Loucy (cell line): ENCODE measurements around the gene PDE4D.

Experiments used
- H2AFZ ChIP-seq: fragments of 200-600 bp; sonication (generic); 2 replicates; pipeline ENCODE4 v1.6.0; 2016; ENCODE audit warnings: antibody characterized with exemption, mild to moderate bottlenecking, low read length, moderate library complexity
- H3F3A ChIP-seq: fragments of 200-600 bp; 2 replicates; pipeline ENCODE4 v1.6.0; 2016; ENCODE audit warnings: antibody characterized with exemption, low read depth, mild to moderate bottlenecking
- H3K27me3 ChIP-seq: fragments of 200-600 bp; sonication (generic); 2 replicates; pipeline ENCODE4 v1.6.1; 2014; ENCODE audit warnings: low read length, mild to moderate bottlenecking; ENCODE audit not compliant: insufficient read depth, poor library complexity, severe bottlenecking
- H3K36me3 ChIP-seq: fragments of 200-600 bp; sonication (generic); 2 replicates; pipeline ENCODE4 v1.6.1; 2016; ENCODE audit warnings: low read length; ENCODE audit not compliant: insufficient read depth
- H3K4me1 ChIP-seq: fragments of 200-600 bp; sonication (generic); 2 replicates; pipeline ENCODE4 v1.5.1; 2014; ENCODE audit warnings: low read length, mild to moderate bottlenecking; ENCODE audit not compliant: insufficient read depth, poor library complexity, severe bottlenecking
- H3K4me2 ChIP-seq: fragments of 200-600 bp; sonication (generic); 2 replicates; pipeline ENCODE4 v1.6.0; 2014; ENCODE audit warnings: antibody characterized with exemption, low read length, low read depth, mild to moderate bottlenecking; ENCODE audit not compliant: poor library complexity, severe bottlenecking
- H3K4me3 ChIP-seq: fragments of 200-600 bp; sonication (generic); 2 replicates; pipeline ENCODE4 v1.5.1; 2014; ENCODE audit warnings: low read length, mild to moderate bottlenecking, mixed read lengths; ENCODE audit not compliant: poor library complexity, severe bottlenecking
- H3K79me2 ChIP-seq: fragments of 200-600 bp; sonication (generic); 2 replicates; pipeline ENCODE4 v1.6.1; 2014; ENCODE audit warnings: low read length; ENCODE audit not compliant: insufficient read depth
- H3K9ac ChIP-seq: fragments of 200-600 bp; sonication (generic); 2 replicates; pipeline ENCODE4 v1.6.0; 2014; ENCODE audit warnings: mild to moderate bottlenecking, low read depth, low read length, moderate library complexity; ENCODE audit not compliant: poor library complexity, severe bottlenecking
- H3K9me2 ChIP-seq: fragments of 200-600 bp; sonication (generic); replicated peaks from 2 replicates; pipeline ENCODE4 v1.6.1; 2016; ENCODE audit warnings: low read depth, low read length, mixed read lengths
- H3K9me3 ChIP-seq: fragments of 200-600 bp; sonication (generic); 2 replicates; pipeline ENCODE4 v1.6.1; 2014; ENCODE audit warnings: mild to moderate bottlenecking, antibody characterized with exemption, low read length, low read depth; ENCODE audit not compliant: insufficient read depth
- H4K20me1 ChIP-seq: fragments of 200-600 bp; sonication (generic); 2 replicates; pipeline ENCODE4 v1.6.0; 2014; ENCODE audit warnings: antibody characterized with exemption, low read length, mild to moderate bottlenecking; ENCODE audit not compliant: insufficient read depth, poor library complexity, severe bottlenecking
- CTCF ChIP-seq: fragments of 200-600 bp; sonication (generic); conservative IDR thresholded peaks from 2 replicates; pipeline ENCODE4 v1.5.1; 2014; ENCODE audit warnings: mild to moderate bottlenecking, antibody characterized with exemption, low read length
- EZH2phosphoT487 ChIP-seq: fragments of 200-600 bp; IDR thresholded peaks from 2 replicates; pipeline ENCODE4 v1.6.1; 2018; ENCODE audit warnings: antibody characterized with exemption, mild to moderate bottlenecking, moderate library complexity, borderline replicate concordance

Gene PDE4D

GRCh38 chr5:59282726-59283125, 610.8 kb downstream of the PDE4D start:
- no peak overlapping the region for H2AFZ ChIP-seq
- TF ChIP-seq EZH2phosphoT487 (no peak), CTCF (no peak)

GRCh38 chr5:59279979-59280378, 613.5 kb downstream of the PDE4D start:
- no peak overlapping the region for H3K4me3 ChIP-seq
- H2AFZ ChIP-seq = no peak overlapping the region
- H3K27me3 ChIP-seq = no peaks in the 10 kb centered on the region
- H3K9me3 ChIP-seq = no peaks in the 10 kb centered on the region
- H3K36me3 ChIP-seq = no peaks in the 10 kb centered on the region
- H3K79me2 ChIP-seq = no peaks in the 10 kb centered on the region
- no peak overlapping the region for H3K9ac ChIP-seq
- H3K9me2 ChIP-seq = no peaks in the 10 kb centered on the region
- H3K4me2 ChIP-seq = no peak overlapping the region
- TF ChIP-seq EZH2phosphoT487 (no peak), CTCF (no peak)
- no peaks in the 10 kb centered on the region for H4K20me1 ChIP-seq
- no peaks in the 10 kb centered on the region for H3K4me1 ChIP-seq
- H3F3A ChIP-seq = no peaks in the 10 kb centered on the region

More at GRCh38 chr5:59282726-59283125, 610.8 kb downstream of the PDE4D start:
- H3K4me1 ChIP-seq = no peaks in the 10 kb centered on the region
- no peaks in the 10 kb centered on the region for H3F3A ChIP-seq
- no peak overlapping the region for H3K4me3 ChIP-seq
- H3K36me3 ChIP-seq = no peaks in the 10 kb centered on the region
- H3K4me2 ChIP-seq = no peak overlapping the region
- H4K20me1 ChIP-seq = no peaks in the 10 kb centered on the region
- no peaks in the 10 kb centered on the region for H3K9me3 ChIP-seq
- no peaks in the 10 kb centered on the region for H3K79me2 ChIP-seq
- no peaks in the 10 kb centered on the region for H3K9me2 ChIP-seq
- H3K9ac ChIP-seq = no peak overlapping the region
- no peaks in the 10 kb centered on the region for H3K27me3 ChIP-seq

- H3K36me3 ChIP-seq = no peaks in the 10 kb centered on the region
- no peaks in the 10 kb centered on the region for H4K20me1 ChIP-seq
- no peak overlapping the region for H3K9ac ChIP-seq
- H3K27me3 ChIP-seq = no peaks in the 10 kb centered on the region
- no peaks in the 10 kb centered on the region for H3K79me2 ChIP-seq
- no peak overlapping the region for H2AFZ ChIP-seq
- H3K4me3 ChIP-seq = no peak overlapping the region
- no peaks in the 10 kb centered on the region for H3K9me2 ChIP-seq
- no peaks in the 10 kb centered on the region for H3F3A ChIP-seq
- H3K4me1 ChIP-seq = no peaks in the 10 kb centered on the region
- TF ChIP-seq CTCF (no peak), EZH2phosphoT487 (no peak)
- no peak overlapping the region for H3K4me2 ChIP-seq
- H3K9me3 ChIP-seq = no peaks in the 10 kb centered on the region
Measured at GRCh38 chr5:59276917-59277372, 616.6 kb downstream of the PDE4D start.
